ENCODE measurements around the gene KRTAP19-2.
"Not testable (repeated sequence)": the region's sequence is repeated elsewhere in the genome, so short reads cannot be mapped to it uniquely, and the experiment has no call there.

The KRTAP19-2 gene

GRCh38 chr21:30487336-30487735 lies at the start of gene KRTAP19-2:
Gene KRTAP19-2, minus strand, starts transcription at chr21:30487436. Its CDS starts 88 bp downstream, at chr21:30487348.
- DNase-seq (ENCODE audit: low spot score), result no peak

- DNase-seq (ENCODE audit: low spot score), result no peak
Measured at GRCh38 chr21:30518876-30519275, 31.6 kb upstream of the KRTAP19-2 start.

- no peak for DNase-seq (ENCODE audit: low spot score)
Measured at GRCh38 chr21:30515681-30516080, 28.4 kb upstream of the KRTAP19-2 start.

- DNase-seq (ENCODE audit: low spot score), result not testable (repeated sequence)
Measured at GRCh38 chr21:30505621-30506205, 18.5 kb upstream of the KRTAP19-2 start.

- DNase-seq (ENCODE audit: low spot score), result no peak
Measured at GRCh38 chr21:30502041-30502440, 14.8 kb upstream of the KRTAP19-2 start, which contains the start of gene KRTAP19-5. Gene KRTAP19-5, minus strand, starts transcription at chr21:30502141. Its CDS starts 51 bp downstream, at chr21:30502090.

- no peak for DNase-seq (ENCODE audit: low spot score)
Measured at GRCh38 chr21:30497065-30497464, 9.8 kb upstream of the KRTAP19-2 start, which contains the start of gene KRTAP19-4. Gene KRTAP19-4, minus strand, starts transcription at chr21:30497165. Its CDS starts 55 bp downstream, at chr21:30497110.

GRCh38 chr21:30491963-30492428 lies 4.8 kb upstream of the KRTAP19-2 start, which contains the start of gene KRTAP19-3:
Gene KRTAP19-3, minus strand, starts transcription at chr21:30492013. Its CDS starts 56 bp downstream, at chr21:30491957.
- DNase-seq (ENCODE audit: low spot score), result no peak

- no peak for DNase-seq (ENCODE audit: low spot score)
Measured at GRCh38 chr21:30486180-30486579, 1.1 kb downstream of the KRTAP19-2 start.

- no peak for DNase-seq (ENCODE audit: low spot score)
Measured at GRCh38 chr21:30482130-30482529, 5.1 kb downstream of the KRTAP19-2 start.

- no peak for DNase-seq (ENCODE audit: low spot score)
Measured at GRCh38 chr21:30480145-30480544, 7.1 kb downstream of the KRTAP19-2 start, which contains the start of gene KRTAP19-1. Gene KRTAP19-1, minus strand, starts transcription at chr21:30480367. Its CDS starts 50 bp downstream, at chr21:30480317.

- no peak for DNase-seq (ENCODE audit: low spot score)
Measured at GRCh38 chr21:30479259-30479658, 8.0 kb downstream of the KRTAP19-2 start.

- no peak for DNase-seq (ENCODE audit: low spot score)
Measured at GRCh38 chr21:30478004-30478403, 9.2 kb downstream of the KRTAP19-2 start.

- DNase-seq (ENCODE audit: low spot score), result no peak
Measured at GRCh38 chr21:30468900-30469714, 18.1 kb downstream of the KRTAP19-2 start.

- DNase-seq (ENCODE audit: low spot score), result no peak
Measured at GRCh38 chr21:30463713-30464112, 23.5 kb downstream of the KRTAP19-2 start.

GRCh38 chr21:30448514-30448913 lies 38.7 kb downstream of the KRTAP19-2 start:
- no peak for DNase-seq (ENCODE audit: low spot score)

- DNase-seq (ENCODE audit: low spot score), result no peak
Measured at GRCh38 chr21:30447056-30447455, 40.2 kb downstream of the KRTAP19-2 start.

GRCh38 chr21:30444204-30444603 lies 43.0 kb downstream of the KRTAP19-2 start:
- no peak for DNase-seq (ENCODE audit: low spot score)

GRCh38 chr21:30443226-30443625 lies 44.0 kb downstream of the KRTAP19-2 start:
- no peak for DNase-seq (ENCODE audit: low spot score)

- DNase-seq (ENCODE audit: low spot score), result no peak
Measured at GRCh38 chr21:30439975-30440374, 47.3 kb downstream of the KRTAP19-2 start, which contains the start of gene KRTAP15-1. Gene KRTAP15-1, plus strand, starts transcription at chr21:30440275. Its CDS starts 53 bp downstream, at chr21:30440328.
